SHP77 treated with DMSO at 0.1 percent for 48 hours (cell line): ENCODE data around the gene UNC45A.
"Not testable (repeated sequence)": the region's sequence is repeated elsewhere in the genome, so short reads cannot be mapped to it uniquely, and the experiment has no call there.

Source experiments
- DNase-seq: peaks from one replicate; lab custom pipeline; 2025; lab: John Stamatoyannopoulos, UW

Gene UNC45A

GRCh38 chr15:90918034-90918788 lies 16.9 kb upstream of the UNC45A start:
- DNase-seq: no peak

DNA sequence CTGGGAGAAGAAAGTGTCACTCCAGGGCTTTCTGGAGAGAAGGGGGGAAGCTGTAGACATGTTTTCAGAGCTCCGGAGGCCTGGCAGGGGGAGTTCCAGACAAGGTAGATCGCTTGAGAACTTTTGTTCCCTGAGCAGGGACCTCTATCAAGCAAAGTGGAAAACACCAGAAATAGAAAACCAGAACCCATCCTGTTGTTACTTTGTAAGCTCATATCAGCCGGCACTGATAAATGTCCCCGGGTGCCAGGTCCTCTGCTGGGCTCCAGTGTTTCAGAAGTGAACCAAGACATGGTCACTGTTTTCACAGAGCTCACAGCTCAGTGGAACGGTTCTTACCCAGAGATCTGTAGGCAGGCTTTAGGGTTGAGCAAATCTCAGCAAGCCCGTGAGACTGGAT lies 16.2 kb upstream of the UNC45A start:
- DNase-seq: no peak

GRCh38 chr15:90921887-90922286 lies 13.2 kb upstream of the UNC45A start:
- DNase-seq: no peak

GRCh38 chr15:90922712-90923322 lies 12.3 kb upstream of the UNC45A start:
- not testable (repeated sequence) for DNase-seq

DNA sequence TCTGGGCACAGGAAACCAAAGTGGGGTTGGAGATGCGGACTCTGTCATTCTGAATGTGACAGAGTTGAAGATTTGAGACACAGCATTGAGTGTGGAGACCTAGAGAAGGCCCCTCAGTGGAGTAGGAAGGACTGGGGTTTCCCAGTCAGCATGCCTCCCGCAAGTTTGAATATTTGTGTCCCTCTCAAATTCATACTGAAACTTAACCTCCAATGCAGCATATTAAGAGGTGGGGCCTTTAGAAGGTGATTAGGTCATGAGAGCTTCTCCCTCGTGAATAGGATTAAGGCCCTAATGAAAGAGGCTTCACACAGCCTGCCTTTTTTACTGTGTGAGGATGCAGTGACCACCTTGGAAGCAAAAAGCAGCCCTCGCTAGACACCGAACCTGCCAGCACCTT lies 10.7 kb upstream of the UNC45A start:
- DNase-seq: no peak

DNA sequence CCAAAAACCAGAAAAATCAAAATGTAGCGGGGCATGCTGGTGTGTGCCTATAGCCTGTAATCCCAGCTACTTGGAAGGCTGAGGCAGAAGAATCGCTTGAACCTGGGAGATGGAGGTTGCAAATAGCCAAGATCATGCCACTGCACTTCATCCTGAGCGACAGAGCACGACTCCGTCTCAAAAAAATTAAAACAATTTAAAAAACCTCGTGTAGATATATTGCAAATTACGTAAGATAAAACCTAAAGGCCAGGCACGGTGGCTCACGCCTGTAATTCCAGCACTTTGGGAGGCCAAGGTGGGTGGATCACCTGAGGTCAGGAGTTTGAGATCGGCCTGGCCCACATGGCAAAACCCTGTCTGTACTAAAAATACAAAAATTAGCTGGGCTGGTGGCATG lies 8.3 kb upstream of the UNC45A start:
- DNase-seq: not testable (repeated sequence)

GRCh38 chr15:90928106-90928505 lies 7.0 kb upstream of the UNC45A start:
- not testable (repeated sequence) for DNase-seq

DNA sequence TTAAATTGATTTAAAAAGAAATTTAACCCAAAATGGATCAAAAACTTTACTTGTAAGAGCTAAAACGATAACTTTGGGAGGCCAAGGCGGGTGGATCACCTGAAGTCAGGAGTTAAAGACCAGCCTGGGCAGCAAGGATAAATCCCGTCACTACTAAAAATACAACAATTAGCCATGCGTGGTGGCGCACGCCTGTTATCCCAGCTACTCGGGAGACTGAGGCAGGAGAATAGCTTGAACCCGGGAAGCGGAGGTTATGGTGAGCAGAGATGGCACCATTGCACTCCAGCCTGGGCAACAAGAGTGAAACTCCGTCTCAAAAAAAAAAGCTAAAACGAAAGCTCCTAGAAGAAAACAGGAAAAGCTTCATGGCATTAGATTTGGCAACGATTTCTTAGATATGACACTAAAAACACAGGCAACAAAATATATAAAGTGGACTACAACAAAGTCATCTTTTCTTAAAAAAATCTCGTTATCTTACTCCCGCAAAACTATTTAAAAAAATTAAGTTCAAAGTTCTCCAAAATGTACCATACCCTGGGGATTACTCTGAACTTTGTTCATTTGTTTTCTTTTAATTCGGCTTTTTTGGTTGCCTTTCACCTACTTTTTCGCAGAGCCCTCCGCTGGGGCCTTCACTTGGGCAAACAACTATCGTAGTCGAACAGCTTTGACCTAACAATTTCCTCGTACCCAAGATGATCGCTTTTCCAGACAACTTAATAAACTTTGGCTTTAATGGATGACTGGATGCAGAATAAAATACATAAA lies 5.7 kb upstream of the UNC45A start:
- no peak for DNase-seq

GRCh38 chr15:90930861-90931574 lies 4.1 kb upstream of the UNC45A start:
- no peak for DNase-seq

DNA sequence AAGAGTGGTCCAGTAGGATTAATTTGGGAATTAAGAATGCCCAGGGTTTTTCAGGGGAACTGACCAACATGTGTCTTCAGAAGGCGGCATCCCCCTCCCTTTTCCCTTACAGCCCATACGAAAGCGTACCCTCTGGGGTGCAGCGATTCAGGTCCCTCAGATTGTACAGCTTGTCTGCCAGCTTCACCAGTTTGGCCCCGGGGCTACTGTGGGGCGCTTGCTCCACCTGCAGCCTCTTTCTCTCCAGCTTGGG lies 3.6 kb upstream of the UNC45A start:
- DNase-seq: no peak

DNA sequence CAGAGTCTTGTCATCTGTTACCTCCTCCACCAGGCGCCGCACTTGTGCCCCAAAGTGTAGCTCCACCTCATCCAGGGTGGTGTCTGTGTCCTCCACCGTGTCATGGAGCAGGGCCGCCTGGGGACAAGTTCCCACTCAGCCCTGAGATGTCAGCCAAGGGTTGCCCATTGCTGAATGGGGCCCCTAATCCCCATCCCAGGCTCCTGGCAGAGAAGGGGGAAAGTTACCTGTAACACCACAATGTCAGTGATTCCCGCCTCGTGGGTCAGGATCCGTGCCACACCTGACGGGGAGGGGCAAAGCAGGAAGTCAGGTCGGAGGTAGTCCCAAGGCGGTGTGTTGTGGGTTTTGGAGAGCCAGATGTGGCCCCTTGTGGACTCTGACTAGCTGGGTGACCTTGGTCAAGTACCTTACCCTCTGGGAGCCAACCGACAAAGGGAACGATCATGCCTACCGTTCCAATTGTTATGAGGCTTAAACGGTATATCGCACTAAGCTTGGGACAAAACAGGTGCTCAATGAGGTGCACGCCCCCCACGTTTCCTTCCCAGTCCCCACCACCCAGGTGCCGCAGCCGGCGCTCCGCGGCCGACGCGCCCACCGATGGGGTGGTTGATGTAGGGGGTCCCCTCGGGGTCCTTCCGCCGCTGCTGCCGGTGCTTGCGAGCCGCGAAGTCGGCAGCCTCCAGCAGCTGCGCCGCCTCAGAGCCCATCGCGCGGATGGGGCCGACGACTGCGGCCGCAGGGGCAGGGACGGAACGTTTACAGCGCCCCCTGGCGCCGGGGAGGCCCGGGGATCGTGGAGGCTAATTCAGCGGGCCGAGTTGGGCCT lies 3.0 kb upstream of the UNC45A start, which contains the start of gene HDDC3:
HDDC3 (minus strand) TSS at position 722 of the 832 bp plus-strand sequence; CDS start at position 713, 9 bp downstream.
- DNase-seq: peak; percentile 75

DNA sequence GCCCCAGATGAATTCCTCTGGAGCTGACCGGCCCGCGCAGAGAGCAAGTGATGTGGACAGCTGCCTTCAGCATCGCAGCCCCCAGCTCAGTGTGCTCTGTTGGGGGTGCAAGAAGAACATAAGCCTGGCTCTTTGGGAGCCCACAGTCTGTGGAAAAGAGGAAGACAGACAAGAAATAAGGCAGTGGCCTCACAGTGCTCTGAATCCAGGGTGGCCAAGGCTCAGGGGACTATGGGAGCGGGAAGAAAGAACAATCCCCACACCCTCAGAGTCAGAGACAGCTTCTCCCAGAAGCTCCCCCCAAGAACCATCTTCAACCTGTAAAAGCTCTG lies 2.5 kb upstream of the UNC45A start:
- DNase-seq: no peak

- DNase-seq: no peak
Measured at GRCh38 chr15:90933301-90933700, 1.8 kb upstream of the UNC45A start.

GRCh38 chr15:90934256-90934948 lies 683 bp upstream of the UNC45A start:
- peak; percentile 79 for DNase-seq

GRCh38 chr15:90936823-90937222 lies 1.7 kb downstream of the UNC45A start:
- no peak for DNase-seq

- no peak for DNase-seq
Measured at GRCh38 chr15:90938261-90938660, 3.2 kb downstream of the UNC45A start.

DNA sequence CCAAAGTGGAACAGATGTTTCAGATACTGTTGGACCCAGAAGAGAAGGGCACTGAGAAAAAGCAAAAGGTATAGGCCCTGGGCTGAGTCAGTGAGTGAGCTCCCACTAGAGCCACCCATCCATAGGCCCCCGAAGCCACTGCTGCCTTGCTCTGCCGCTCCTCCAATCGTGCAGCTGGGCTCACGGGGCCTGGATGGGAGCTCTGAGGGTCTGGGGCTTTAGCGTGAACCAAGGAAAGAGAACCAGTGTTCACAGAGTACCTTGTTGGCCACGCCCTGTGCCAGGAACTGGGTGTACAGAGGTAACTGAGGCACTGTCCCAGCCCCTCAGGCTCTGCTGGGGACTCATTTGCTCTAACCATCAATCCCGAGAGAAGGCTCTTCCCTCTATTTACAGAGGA lies 4.7 kb downstream of the UNC45A start:
- DNase-seq: no peak

GRCh38 chr15:90941038-90941437 lies 6.0 kb downstream of the UNC45A start:
- no peak for DNase-seq

DNA sequence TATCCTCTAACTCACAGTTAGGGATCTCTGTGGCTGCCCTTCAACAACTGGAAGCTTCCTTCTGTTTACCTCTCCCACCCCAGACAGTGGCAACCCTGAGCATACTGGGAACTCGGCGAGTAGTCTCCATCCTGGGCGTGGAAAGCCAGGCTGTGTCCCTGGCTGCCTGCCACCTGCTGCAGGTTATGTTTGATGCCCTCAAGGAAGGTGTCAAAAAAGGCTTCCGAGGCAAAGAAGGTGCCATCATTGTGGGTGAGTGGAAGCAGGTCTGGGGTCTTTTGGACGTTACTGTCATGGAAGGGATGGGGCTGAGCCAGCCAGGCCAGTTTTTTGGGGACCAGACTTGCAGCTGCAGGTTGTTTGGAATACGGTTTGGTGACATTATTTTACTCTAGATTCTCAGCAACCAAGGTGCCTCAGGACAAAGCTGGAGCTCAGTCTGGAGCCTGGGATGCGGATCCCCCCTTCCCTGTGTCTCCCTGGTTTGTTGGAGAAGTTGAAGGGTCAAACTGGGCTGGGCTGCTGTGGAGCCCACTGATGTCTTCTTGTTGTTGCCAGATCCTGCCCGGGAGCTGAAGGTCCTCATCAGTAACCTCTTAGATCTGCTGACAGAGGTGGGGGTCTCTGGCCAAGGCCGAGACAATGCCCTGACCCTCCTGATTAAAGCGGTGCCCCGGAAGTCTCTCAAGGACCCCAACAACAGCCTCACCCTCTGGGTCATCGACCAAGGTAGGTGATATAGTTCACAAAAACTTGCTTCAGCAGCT lies 7.5 kb downstream of the UNC45A start:
- DNase-seq: no peak

DNA sequence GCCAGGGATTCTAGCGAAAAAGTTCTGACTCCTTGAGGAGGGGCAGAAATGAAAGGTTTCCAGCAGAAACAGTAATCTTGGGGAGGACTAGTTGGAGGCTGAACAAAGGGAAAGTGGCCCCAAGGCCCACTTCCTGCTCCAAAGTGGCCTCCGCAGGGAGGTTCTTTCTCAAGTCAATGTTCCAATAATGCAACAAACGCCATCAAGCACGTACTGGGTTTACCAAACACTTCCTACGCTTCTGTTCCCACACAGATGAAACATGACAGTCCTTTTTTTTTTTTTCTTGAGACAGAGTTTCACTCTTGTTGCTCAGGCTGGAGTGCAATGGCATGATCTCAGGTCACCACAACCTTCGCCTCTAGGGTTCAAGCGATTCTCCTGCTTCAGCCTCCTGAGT lies 10.0 kb downstream of the UNC45A start:
- no peak for DNase-seq
